Neural progenitor cell (in vitro differentiated cells): ENCODE results near the gene GASK1A. TPM values are rescaled to one million over a fixed set of nuclear protein-coding genes. Genes with fewer than 3 reads are reported as not detected.

ENCODE experiments used
- DNase-seq: peaks from one replicate; pipeline ENCODE4 v3.0.0-alpha.2; 2016; ENCODE audit warnings: low spot score
- H2AFZ ChIP-seq: fragments of 200-600 bp; sonication (generic); replicated peaks from 2 replicates; pipeline ENCODE4 v1.6.1; 2016; ENCODE audit warnings: antibody characterized with exemption
- H3F3A ChIP-seq: fragments of 200-600 bp; sonication (generic); 2 replicates; pipeline ENCODE4 v1.6.1; 2016; ENCODE audit warnings: antibody characterized with exemption, low read depth
- H3K27ac ChIP-seq: fragments of 200-600 bp; sonication (generic); 2 replicates; pipeline ENCODE4 v1.5.1; 2016; ENCODE audit warnings: mild to moderate bottlenecking
- H3K27me3 ChIP-seq: fragments of 200-600 bp; sonication (generic); 2 replicates; pipeline ENCODE4 v1.6.1; 2016; ENCODE audit warnings: mild to moderate bottlenecking, moderate library complexity
- H3K36me3 ChIP-seq: fragments of 200-600 bp; sonication (generic); 2 replicates; pipeline ENCODE4 v1.5.1; 2016
- H3K4me1 ChIP-seq: fragments of 200-600 bp; sonication (generic); 2 replicates; pipeline ENCODE4 v1.6.1; 2016; ENCODE audit warnings: mixed run types
- H3K4me2 ChIP-seq: fragments of 200-600 bp; sonication (generic); 2 replicates; pipeline ENCODE4 v1.6.1; 2016
- H3K4me3 ChIP-seq: fragments of 200-600 bp; sonication (generic); 2 replicates; pipeline ENCODE4 v1.5.1; 2016
- H3K79me2 ChIP-seq: fragments of 200-600 bp; sonication (generic); 2 replicates; pipeline ENCODE4 v1.6.1; 2016; ENCODE audit warnings: low read depth
- H3K9ac ChIP-seq: fragments of 200-600 bp; sonication (generic); 2 replicates; pipeline ENCODE4 v1.6.1; 2016
- H3K9me3 ChIP-seq: fragments of 200-600 bp; sonication (generic); 2 replicates; pipeline ENCODE4 v1.5.1; 2016; ENCODE audit warnings: low read depth
- H4K20me1 ChIP-seq: fragments of 200-600 bp; sonication (generic); 2 replicates; pipeline ENCODE4 v1.6.1; 2016; ENCODE audit warnings: low read depth
- H3K27ac Mint-ChIP-seq: 3 replicates; pipeline ENCODE4 v1.8.0; 2021; ENCODE audit warnings: mixed read lengths
- H3K27me3 Mint-ChIP-seq: 2 replicates; pipeline ENCODE4 v1.8.0; 2022; ENCODE audit warnings: low read depth, mild to moderate bottlenecking, inconsistent platforms, moderate library complexity, mixed read lengths; ENCODE audit not compliant: insufficient read depth
- H3K36me3 Mint-ChIP-seq: 3 replicates; pipeline ENCODE4 v1.8.0; 2021; ENCODE audit warnings: mixed read lengths
- H3K4me1 Mint-ChIP-seq: 3 replicates; pipeline ENCODE4 v1.8.0; 2021; ENCODE audit warnings: mixed read lengths
- H3K4me3 Mint-ChIP-seq: 3 replicates; pipeline ENCODE4 v1.8.0; 2021; ENCODE audit warnings: mild to moderate bottlenecking, moderate library complexity, mixed read lengths
- H3K9me3 Mint-ChIP-seq: 3 replicates; pipeline ENCODE4 v1.8.0; 2020; ENCODE audit warnings: mixed read lengths
- EZH2 ChIP-seq: fragments of 200-600 bp; sonication (generic); IDR thresholded peaks from 2 replicates; pipeline ENCODE4 v1.6.1; 2017; ENCODE audit warnings: antibody characterized with exemption, mild to moderate bottlenecking, moderate library complexity
- EZH2phosphoT487 ChIP-seq: fragments of 200-600 bp; sonication (generic); IDR thresholded peaks from 2 replicates; pipeline ENCODE4 v1.6.1; 2017; ENCODE audit warnings: antibody characterized with exemption
- total RNA-seq: library from RNA; depleted of rRNA; stranded (reverse); fragments of >200 nt; gene quantifications from 2 replicates; pipeline ENCODE4 v1.2.3, GENCODE V29; 2015; ENCODE audit warnings: low replicate concordance
- TF ChIP-seq, protein P1 (sequence below): fragments of 200-600 bp; sonication (generic); IDR thresholded peaks from 2 replicates; pipeline ENCODE4 v1.5.1; 2017; ENCODE audit warnings: antibody characterized with exemption, mild to moderate bottlenecking

GASK1A gene
- total RNA-seq, 1 donor from 2014 or later = 3.9 TPM

DNA sequence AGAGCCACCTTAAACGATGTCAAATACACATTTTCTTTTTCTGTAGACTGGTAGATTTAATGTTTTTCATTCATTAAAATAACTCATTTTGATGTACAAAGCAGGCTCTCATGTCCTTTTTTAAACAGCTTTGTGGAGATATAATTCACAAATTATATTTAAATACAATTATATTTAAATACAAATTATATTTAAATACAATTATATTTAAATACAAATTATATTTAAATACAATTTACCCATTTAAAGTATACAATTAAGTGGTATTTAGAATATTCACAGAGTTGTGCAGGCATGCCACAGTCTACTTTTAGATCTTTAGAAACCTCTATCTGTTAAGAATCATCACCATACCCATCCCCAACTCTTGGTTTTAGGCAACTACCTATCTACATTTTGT lies 36.4 kb upstream of the GASK1A start:
- H3K27ac ChIP-seq = no peak overlapping the region
- no peak overlapping the region for H2AFZ ChIP-seq
- no peaks in the 10 kb centered on the region for H3K9me3 Mint-ChIP-seq
- no peaks in the 10 kb centered on the region for H3K9me3 ChIP-seq
- no peaks in the 10 kb centered on the region for H3F3A ChIP-seq
- no peak overlapping the region for H3K9ac ChIP-seq
- TF ChIP-seq, protein P1, sequence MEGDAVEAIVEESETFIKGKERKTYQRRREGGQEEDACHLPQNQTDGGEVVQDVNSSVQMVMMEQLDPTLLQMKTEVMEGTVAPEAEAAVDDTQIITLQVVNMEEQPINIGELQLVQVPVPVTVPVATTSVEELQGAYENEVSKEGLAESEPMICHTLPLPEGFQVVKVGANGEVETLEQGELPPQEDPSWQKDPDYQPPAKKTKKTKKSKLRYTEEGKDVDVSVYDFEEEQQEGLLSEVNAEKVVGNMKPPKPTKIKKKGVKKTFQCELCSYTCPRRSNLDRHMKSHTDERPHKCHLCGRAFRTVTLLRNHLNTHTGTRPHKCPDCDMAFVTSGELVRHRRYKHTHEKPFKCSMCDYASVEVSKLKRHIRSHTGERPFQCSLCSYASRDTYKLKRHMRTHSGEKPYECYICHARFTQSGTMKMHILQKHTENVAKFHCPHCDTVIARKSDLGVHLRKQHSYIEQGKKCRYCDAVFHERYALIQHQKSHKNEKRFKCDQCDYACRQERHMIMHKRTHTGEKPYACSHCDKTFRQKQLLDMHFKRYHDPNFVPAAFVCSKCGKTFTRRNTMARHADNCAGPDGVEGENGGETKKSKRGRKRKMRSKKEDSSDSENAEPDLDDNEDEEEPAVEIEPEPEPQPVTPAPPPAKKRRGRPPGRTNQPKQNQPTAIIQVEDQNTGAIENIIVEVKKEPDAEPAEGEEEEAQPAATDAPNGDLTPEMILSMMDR = no peak
- TF ChIP-seq EZH2 = no peak
- TF ChIP-seq EZH2phosphoT487 = no peak
- no peaks in the 10 kb centered on the region for H3K4me1 Mint-ChIP-seq
- H3K36me3 ChIP-seq = no peaks in the 10 kb centered on the region
- no peak overlapping the region for H3K4me3 ChIP-seq
- H3K27me3 ChIP-seq = no peaks in the 10 kb centered on the region
- H3K27ac Mint-ChIP-seq = no peak overlapping the region
- no peak overlapping the region for H3K4me3 Mint-ChIP-seq
- H4K20me1 ChIP-seq = no peaks in the 10 kb centered on the region
- H3K27me3 Mint-ChIP-seq = no peaks in the 10 kb centered on the region
- H3K4me1 ChIP-seq = peaks cover 3% of the 10 kb centered on the region
- DNase-seq = no peak
- no peak overlapping the region for H3K4me2 ChIP-seq
- no peaks in the 10 kb centered on the region for H3K79me2 ChIP-seq
- no peaks in the 10 kb centered on the region for H3K36me3 Mint-ChIP-seq

DNA sequence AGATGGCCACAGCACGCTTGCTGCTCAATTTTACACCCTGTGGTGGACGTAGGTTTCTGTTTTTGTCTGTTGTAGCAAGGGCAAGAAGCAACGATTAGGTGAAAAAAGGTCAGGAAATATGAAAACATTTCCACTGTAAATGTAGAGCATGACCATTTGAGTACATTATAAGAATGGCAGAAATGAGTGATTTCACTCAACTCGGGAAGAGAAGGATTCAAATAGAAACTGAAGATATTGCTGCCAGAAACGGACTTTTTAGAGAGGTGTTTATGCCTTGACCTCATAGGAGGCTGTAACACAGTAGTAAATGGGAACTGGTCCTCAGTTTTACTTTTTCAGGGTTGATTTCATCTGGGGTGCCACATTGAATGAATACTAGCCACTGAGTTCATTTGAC lies 33.1 kb upstream of the GASK1A start:
- no peak overlapping the region for H3K4me3 ChIP-seq
- TF ChIP-seq EZH2 (no peak), EZH2phosphoT487 (no peak)
- TF ChIP-seq, protein P1 = no peak
- H3K36me3 Mint-ChIP-seq = no peaks in the 10 kb centered on the region
- no peaks in the 10 kb centered on the region for H3K9me3 ChIP-seq
- H3K27ac Mint-ChIP-seq = no peak overlapping the region
- no peak overlapping the region for H3K27ac ChIP-seq
- no peaks in the 10 kb centered on the region for H3K79me2 ChIP-seq
- H3K27me3 Mint-ChIP-seq = peaks cover 2% of the 10 kb centered on the region
- no peak overlapping the region for H3K4me2 ChIP-seq
- H3K27me3 ChIP-seq = no peaks in the 10 kb centered on the region
- H3K9ac ChIP-seq = no peak overlapping the region
- no peak overlapping the region for H3K4me3 Mint-ChIP-seq
- no peaks in the 10 kb centered on the region for H3K4me1 Mint-ChIP-seq
- no peaks in the 10 kb centered on the region for H3F3A ChIP-seq
- H3K9me3 Mint-ChIP-seq = no peaks in the 10 kb centered on the region
- no peaks in the 10 kb centered on the region for H3K4me1 ChIP-seq
- no peak overlapping the region for H2AFZ ChIP-seq
- no peak for DNase-seq
- no peaks in the 10 kb centered on the region for H3K36me3 ChIP-seq
- H4K20me1 ChIP-seq = no peaks in the 10 kb centered on the region

DNA sequence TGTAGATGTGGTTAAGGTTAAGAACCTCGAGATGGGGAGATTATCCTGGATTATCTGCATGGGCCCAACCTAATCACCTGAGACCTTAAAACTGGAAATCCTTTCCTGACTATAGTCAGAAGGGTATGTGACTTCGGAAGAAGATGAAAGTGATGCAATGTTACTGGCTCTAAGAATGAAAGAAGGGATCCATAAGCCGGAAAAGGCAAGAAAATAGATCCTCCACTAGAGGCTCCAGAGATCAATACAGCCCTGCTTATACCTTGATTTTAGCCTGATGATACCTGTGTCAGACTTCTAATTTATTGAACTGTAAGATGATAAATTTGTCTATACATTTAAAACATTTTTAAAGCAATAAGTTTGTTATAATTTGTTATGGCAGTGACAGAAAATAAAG lies 21.5 kb upstream of the GASK1A start:
- DNase-seq = no peak
- H3K4me3 ChIP-seq = no peak overlapping the region

More for the DNA sequence above, 21.5 kb upstream of the GASK1A start:
- Mint-ChIP-seq H3K4me1 (no peaks in the 10 kb centered on the region), H3K36me3 (no peaks in the 10 kb centered on the region), H3K27me3 (peaks cover 4% of the 10 kb centered on the region), H3K9me3 (no peaks in the 10 kb centered on the region), H3K27ac (no peak overlapping the region), H3K4me3 (no peak overlapping the region)
- Histone ChIP-seq H3K36me3 (no peaks in the 10 kb centered on the region), H2AFZ (no peak overlapping the region), H3K27ac (no peak overlapping the region), H3K4me1 (no peaks in the 10 kb centered on the region), H3F3A (no peaks in the 10 kb centered on the region), H3K27me3 (no peaks in the 10 kb centered on the region), H3K79me2 (no peaks in the 10 kb centered on the region), H4K20me1 (no peaks in the 10 kb centered on the region), H3K9ac (no peak overlapping the region), H3K4me2 (no peak overlapping the region), H3K9me3 (no peaks in the 10 kb centered on the region)
- TF ChIP-seq EZH2 (no peak), EZH2phosphoT487 (no peak)
- TF ChIP-seq, protein P1 = peak; percentile 40
